ENCODE data around the gene SZRD1. TPM values are rescaled to one million over a fixed set of nuclear protein-coding genes. Genes with fewer than 3 reads are reported as not detected.

The SZRD1 gene
- total and polyA plus RNA-seq, 4 experiments from 2014 or later: 41.6 to 81.0 (median 67.9) TPM

GRCh38 chr1:16425125-16426025 is 58.3 kb downstream of the SZRD1 start:
- Mint-ChIP-seq H3K27ac (peak overlapping the region in 2 of 7 donors; percentile 12 to 36), H3K9me3 (no peaks in the 10 kb centered on the region), H3K36me3 (no peaks in the 10 kb centered on the region), H3K27me3 (no peaks in the 10 kb centered on the region), H3K4me1 (peaks cover 13 to 18% (median 16%) of the 10 kb centered on the region in 4 donors), H3K4me3 (no peak overlapping the region)
- intact Hi-C loops (cut with micrococcal nuclease): no loop called here
- Histone ChIP-seq H3K4me3 (ENCODE audit: low read length in 2 of 2) (no peak overlapping the region), H3K36me3 (ENCODE audit: insufficient read depth, low read length) (no peaks in the 10 kb centered on the region), H3K9me3 (ENCODE audit: control insufficient read depth in 1 of 2, low read length in 2 of 2) (no peaks in the 10 kb centered on the region), H3K27ac (ENCODE audit: low read depth, low read length) (no peak overlapping the region), H3K4me1 (ENCODE audit: insufficient read depth, low read length) (peaks cover 20% of the 10 kb centered on the region), H3K27me3 (ENCODE audit: insufficient read depth, low read length) (no peaks in the 10 kb centered on the region)
- ChIA-PET POLR2A (ENCODE audit: partially characterized antibody) (interaction anchor here (1.3 to 1.6 kb wide), 2 partner anchors 9 to 15 kb away, joined by 4 to 7 read pairs; partner anchors contain the start of gene NECAP2), CTCF (ENCODE audit: partially characterized antibody) (no interaction called here)
- DNase-seq: no peak

GRCh38 chr1:16430606-16431005 is 63.6 kb downstream of the SZRD1 start:
- POLR2A ChIA-PET (ENCODE audit: partially characterized antibody): interaction anchor here (0.6 kb wide), 1 partner anchor 50 kb away, joined by 4 read pairs; no protein-coding TSS in a partner anchor
- H3K9me3 Mint-ChIP-seq: no peaks in the 10 kb centered on the region
- no peak overlapping the region for H3K27ac Mint-ChIP-seq
- Histone ChIP-seq H3K4me3 (ENCODE audit: low read length in 2 of 2) (no peak overlapping the region), H3K4me1 (ENCODE audit: insufficient read depth, low read length) (no peaks in the 10 kb centered on the region), H3K27me3 (ENCODE audit: insufficient read depth, low read length) (no peaks in the 10 kb centered on the region), H3K9me3 (ENCODE audit: control insufficient read depth in 1 of 2, low read length in 2 of 2) (no peaks in the 10 kb centered on the region), H3K36me3 (ENCODE audit: insufficient read depth, low read length) (no peaks in the 10 kb centered on the region), H3K27ac (ENCODE audit: low read depth, low read length) (no peak overlapping the region)
- DNase-seq: no peak
- H3K4me1 Mint-ChIP-seq: no peaks in the 10 kb centered on the region
- no peak overlapping the region for H3K4me3 Mint-ChIP-seq
- H3K36me3 Mint-ChIP-seq: no peaks in the 10 kb centered on the region
- intact Hi-C loops (cut with micrococcal nuclease): no loop called here
- CTCF ChIA-PET (ENCODE audit: partially characterized antibody): interaction anchor here (0.6 kb wide), 1 partner anchor 31 kb away, joined by 3 read pairs; no protein-coding TSS in a partner anchor
- H3K27me3 Mint-ChIP-seq: no peaks in the 10 kb centered on the region

DNA sequence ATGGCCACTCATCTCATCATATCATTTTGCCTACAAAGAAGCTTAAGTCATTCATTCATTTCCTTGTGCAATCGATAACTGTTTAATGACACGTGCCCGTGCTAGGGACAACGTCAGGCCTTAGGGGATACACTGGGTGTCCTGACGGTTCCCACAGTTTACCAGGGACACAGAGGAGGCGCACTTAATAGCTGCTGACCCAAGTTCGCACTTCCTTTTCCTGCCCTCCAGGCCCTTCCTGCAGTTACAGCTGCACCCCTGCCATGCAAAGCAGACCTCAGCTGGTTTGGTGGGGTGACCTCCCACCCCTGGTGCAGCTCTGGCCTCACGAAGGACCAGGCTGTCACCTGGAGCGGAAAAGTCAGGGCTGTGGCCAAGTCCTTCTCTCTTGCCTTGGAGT is 66.0 kb downstream of the SZRD1 start:
- no peak for DNase-seq

GRCh38 chr1:16434007-16434406 is 67.0 kb downstream of the SZRD1 start:
- Histone ChIP-seq H3K27ac (ENCODE audit: low read depth, low read length) (no peak overlapping the region), H3K9me3 (ENCODE audit: control insufficient read depth in 1 of 2, low read length in 2 of 2) (no peaks in the 10 kb centered on the region), H3K4me3 (ENCODE audit: low read length in 2 of 2) (no peak overlapping the region), H3K27me3 (ENCODE audit: insufficient read depth, low read length) (no peaks in the 10 kb centered on the region), H3K4me1 (ENCODE audit: insufficient read depth, low read length) (no peaks in the 10 kb centered on the region), H3K36me3 (ENCODE audit: insufficient read depth, low read length) (no peaks in the 10 kb centered on the region)
- Mint-ChIP-seq H3K4me1 (no peaks in the 10 kb centered on the region), H3K4me3 (no peak overlapping the region), H3K27me3 (no peaks in the 10 kb centered on the region), H3K36me3 (no peaks in the 10 kb centered on the region), H3K27ac (no peak overlapping the region), H3K9me3 (peaks cover 0 to 2% (median 0%) of the 10 kb centered on the region in 8 donors)
- CTCF ChIA-PET (ENCODE audit: partially characterized antibody): interaction anchor here (0.8 kb wide), 1 partner anchor 66 kb away, joined by 3 read pairs; the partner anchor contains the start of gene SZRD1
- no peak for DNase-seq
- POLR2A ChIA-PET (ENCODE audit: partially characterized antibody): no interaction called here
- intact Hi-C loops (cut with micrococcal nuclease): no loop called here

More for the DNA sequence above, 66.0 kb downstream of the SZRD1 start:
- Histone ChIP-seq H3K27ac (ENCODE audit: low read depth, low read length) (no peak overlapping the region), H3K36me3 (ENCODE audit: insufficient read depth, low read length) (no peaks in the 10 kb centered on the region), H3K27me3 (ENCODE audit: insufficient read depth, low read length) (no peaks in the 10 kb centered on the region), H3K4me1 (ENCODE audit: insufficient read depth, low read length) (no peaks in the 10 kb centered on the region), H3K9me3 (ENCODE audit: control insufficient read depth in 1 of 2, low read length in 2 of 2) (no peaks in the 10 kb centered on the region), H3K4me3 (ENCODE audit: low read length in 2 of 2) (no peak overlapping the region)
- Mint-ChIP-seq H3K9me3 (peaks cover 0 to 2% (median 0%) of the 10 kb centered on the region in 8 donors), H3K4me1 (no peaks in the 10 kb centered on the region), H3K4me3 (no peak overlapping the region), H3K27me3 (no peaks in the 10 kb centered on the region), H3K27ac (no peak overlapping the region), H3K36me3 (no peaks in the 10 kb centered on the region)
- intact Hi-C loops (cut with micrococcal nuclease): no loop called here
- POLR2A ChIA-PET (ENCODE audit: partially characterized antibody): no interaction called here
- CTCF ChIA-PET (ENCODE audit: partially characterized antibody): no interaction called here

DNA sequence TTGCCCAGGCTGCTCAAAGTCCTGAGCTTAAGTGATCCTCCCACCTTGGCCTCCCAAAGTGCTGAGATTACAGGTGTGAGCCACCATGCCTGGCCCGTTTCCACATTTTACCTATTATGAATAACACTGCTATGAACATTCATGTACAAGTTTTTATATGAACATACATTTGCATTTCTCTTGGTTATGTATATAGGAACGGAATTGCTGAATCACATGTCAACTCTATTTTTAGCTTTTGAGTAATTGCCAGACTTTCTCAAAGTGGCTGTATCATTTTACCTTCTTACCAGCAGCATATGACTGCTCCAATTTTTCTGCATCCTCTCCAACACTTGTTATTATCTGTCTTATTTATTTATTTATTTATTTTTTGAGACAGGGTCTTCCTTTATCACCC is 67.5 kb downstream of the SZRD1 start:
- Mint-ChIP-seq H3K27ac (no peak overlapping the region), H3K36me3 (no peaks in the 10 kb centered on the region), H3K4me1 (no peaks in the 10 kb centered on the region), H3K4me3 (no peak overlapping the region), H3K9me3 (peaks cover 0 to 2% (median 0%) of the 10 kb centered on the region in 8 donors), H3K27me3 (no peaks in the 10 kb centered on the region)
- H3K36me3 ChIP-seq (ENCODE audit: insufficient read depth, low read length): no peaks in the 10 kb centered on the region
- no peaks in the 10 kb centered on the region for H3K27me3 ChIP-seq (ENCODE audit: insufficient read depth, low read length)
- POLR2A ChIA-PET (ENCODE audit: partially characterized antibody): interaction anchor here (0.7 to 1.1 kb wide), 2 partner anchors 9 to 12 kb away, joined by 3 to 4 read pairs; no protein-coding TSS in a partner anchor
- intact Hi-C loops (cut with micrococcal nuclease): no loop called here
- H3K4me3 ChIP-seq (ENCODE audit: low read length in 2 of 2): no peak overlapping the region
- H3K9me3 ChIP-seq (ENCODE audit: control insufficient read depth in 1 of 2, low read length in 2 of 2): no peaks in the 10 kb centered on the region
- CTCF ChIA-PET (ENCODE audit: partially characterized antibody): no interaction called here
- no peak overlapping the region for H3K27ac ChIP-seq (ENCODE audit: low read depth, low read length)
- no peaks in the 10 kb centered on the region for H3K4me1 ChIP-seq (ENCODE audit: insufficient read depth, low read length)
- DNase-seq: no peak

DNA sequence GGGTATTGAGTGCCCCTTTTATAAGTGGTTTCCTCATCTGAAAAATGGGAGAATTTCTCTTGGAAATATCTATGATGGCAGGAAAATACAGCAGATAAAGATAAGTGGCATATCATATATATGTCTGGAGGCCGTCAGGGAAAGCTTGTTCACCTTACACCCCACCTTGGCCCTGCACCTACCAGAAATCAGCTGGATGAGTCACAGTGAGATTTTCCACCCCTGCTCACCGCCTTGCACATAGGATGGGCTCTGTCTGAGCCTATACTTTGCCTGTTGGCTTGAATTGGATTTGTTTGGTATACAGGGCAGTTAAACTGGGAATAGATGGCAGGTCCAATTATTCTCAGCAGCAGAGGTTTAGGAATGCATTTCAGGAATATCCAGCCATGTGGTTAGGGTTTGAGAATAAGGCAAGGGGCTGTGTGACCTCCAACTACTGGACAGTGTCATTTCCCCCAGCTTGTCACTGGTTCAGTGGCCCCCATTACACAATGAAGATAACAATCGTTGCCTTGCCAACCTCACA is 70.0 kb downstream of the SZRD1 start, which contains the start of gene SPATA21:
Gene SPATA21 (minus strand): TSS at position 479 of the 529 bp plus-strand sequence. CDS start 6,053 bp downstream, outside the sequence.
- Mint-ChIP-seq H3K4me3 (peak within 1 kb of the TSS in 1 of 8 donors; percentile 41), H3K27me3 (no peaks in the 10 kb centered on the region), H3K9me3 (peaks cover 0 to 4% (median 0%) of the 10 kb centered on the region in 8 donors), H3K4me1 (peaks cover 8 to 19% (median 13%) of the 10 kb centered on the region in 4 donors), H3K36me3 (peaks cover 4 to 13% of the 10 kb centered on the region in 2 donors), H3K27ac (no peak within 1 kb of the TSS)
- no peaks in the 10 kb centered on the region for H3K9me3 ChIP-seq (ENCODE audit: control insufficient read depth in 1 of 2, low read length in 2 of 2)
- H3K27ac ChIP-seq (ENCODE audit: low read depth, low read length): no peak within 1 kb of the TSS
- H3K27me3 ChIP-seq (ENCODE audit: insufficient read depth, low read length): no peaks in the 10 kb centered on the region
- ChIA-PET CTCF (ENCODE audit: partially characterized antibody) (no interaction called here), POLR2A (ENCODE audit: partially characterized antibody) (no interaction called here)
- intact Hi-C loops (cut with micrococcal nuclease): no loop called here
- peaks cover under 1% of the 10 kb centered on the region for H3K36me3 ChIP-seq (ENCODE audit: insufficient read depth, low read length)
- no peak for DNase-seq
- H3K4me1 ChIP-seq (ENCODE audit: insufficient read depth, low read length): peaks cover 11% of the 10 kb centered on the region
- no peak within 1 kb of the TSS for H3K4me3 ChIP-seq (ENCODE audit: low read length in 2 of 2)

DNA sequence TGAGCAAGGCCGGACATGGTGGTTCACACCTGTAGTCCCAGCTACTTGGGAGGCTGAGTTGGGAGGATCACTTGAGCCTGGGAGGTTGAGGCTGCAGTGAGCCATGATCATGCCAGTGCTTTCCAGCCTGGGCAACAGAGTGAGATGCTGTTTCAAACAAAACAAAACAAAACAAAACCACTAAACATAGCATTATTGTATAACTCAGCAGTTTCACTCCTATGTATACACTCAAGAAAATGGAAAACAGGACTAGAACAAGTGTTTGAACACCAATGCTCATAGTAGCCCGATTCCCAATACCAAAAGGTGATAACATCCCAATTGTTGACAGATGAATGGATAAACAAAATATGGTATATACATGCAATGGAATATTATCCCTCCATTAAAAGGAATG is 71.5 kb downstream of the SZRD1 start:
- Histone ChIP-seq H3K27me3 (ENCODE audit: insufficient read depth, low read length) (no peaks in the 10 kb centered on the region), H3K36me3 (ENCODE audit: insufficient read depth, low read length) (peaks cover 14% of the 10 kb centered on the region), H3K9me3 (ENCODE audit: control insufficient read depth in 1 of 2, low read length in 2 of 2) (no peaks in the 10 kb centered on the region), H3K4me3 (ENCODE audit: low read length in 2 of 2) (no peak overlapping the region), H3K4me1 (ENCODE audit: insufficient read depth, low read length) (peaks cover 26% of the 10 kb centered on the region), H3K27ac (ENCODE audit: low read depth, low read length) (no peak overlapping the region)
- peaks cover 17 to 35% (median 25%) of the 10 kb centered on the region in 4 donors for H3K4me1 Mint-ChIP-seq
- ChIA-PET POLR2A (ENCODE audit: partially characterized antibody) (no interaction called here), CTCF (ENCODE audit: partially characterized antibody) (interaction anchor here (2.4 to 3.0 kb wide), 2 partner anchors 15 to 17 kb away, joined by 7 to 19 read pairs; no protein-coding TSS in a partner anchor)
- H3K36me3 Mint-ChIP-seq: peaks cover 8 to 19% of the 10 kb centered on the region in 2 donors
- H3K9me3 Mint-ChIP-seq: peaks cover 0 to 4% (median 0%) of the 10 kb centered on the region in 8 donors
- H3K4me3 Mint-ChIP-seq: peak overlapping the region in 1 of 8 donors; percentile 50
- no peaks in the 10 kb centered on the region for H3K27me3 Mint-ChIP-seq
- intact Hi-C loops (cut with micrococcal nuclease): no loop called here
- peak overlapping the region in 1 of 7 donors; percentile 94 for H3K27ac Mint-ChIP-seq
- DNase-seq: no peak
